ENCODE measurements around the gene GMNN.
A peak's percentile ranks its signal among the peaks of the same experiment; 100 is the strongest.
"Not testable (repeated sequence)": the region's sequence is repeated elsewhere in the genome, so short reads cannot be mapped to it uniquely, and the experiment has no call there.

The GMNN gene

DNA sequence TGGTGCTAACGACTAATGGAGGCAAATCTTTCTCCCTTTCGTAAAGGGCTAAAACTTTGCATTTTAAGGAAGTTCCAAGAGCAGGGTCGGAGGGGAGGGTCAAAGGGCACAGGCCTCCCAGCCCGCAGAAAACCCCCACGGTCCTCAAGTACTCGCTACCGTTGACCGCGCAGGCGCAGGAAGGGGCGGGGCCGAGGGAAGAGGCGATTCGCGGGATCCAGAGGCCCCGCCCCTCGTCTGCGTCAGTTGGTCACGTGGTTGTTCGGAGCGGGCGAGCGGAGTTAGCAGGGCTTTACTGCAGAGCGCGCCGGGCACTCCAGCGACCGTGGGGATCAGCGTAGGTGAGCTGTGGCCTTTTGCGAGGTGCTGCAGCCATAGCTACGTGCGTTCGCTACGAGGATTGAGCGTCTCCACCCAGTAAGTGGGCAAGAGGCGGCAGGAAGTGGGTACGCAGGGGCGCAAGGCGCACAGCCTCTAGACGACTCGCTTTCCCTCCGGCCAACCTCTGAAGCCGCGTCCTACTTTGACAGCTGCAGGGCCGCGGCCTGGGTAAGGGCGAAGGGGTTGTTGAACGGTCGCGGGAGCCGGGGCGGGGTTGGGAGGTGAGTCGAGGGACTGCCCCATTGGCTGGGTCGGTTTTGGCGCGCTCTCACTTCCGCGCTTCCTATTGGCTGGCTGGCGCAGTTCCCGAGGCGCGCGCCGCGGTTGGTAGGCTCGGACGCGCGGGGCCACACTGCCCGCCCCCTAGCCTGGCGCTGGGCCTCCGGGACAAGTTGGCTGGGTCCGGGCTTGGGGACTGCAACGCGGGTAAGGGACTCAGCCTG is at the start of gene GMNN:
Gene GMNN, plus strand, starts transcription at position 242 of the 824 bp plus-strand sequence. CDS start 2,310 bp downstream, outside the sequence.
- peak; percentile 49 to 98 (median 94) for DNase-seq

DNA sequence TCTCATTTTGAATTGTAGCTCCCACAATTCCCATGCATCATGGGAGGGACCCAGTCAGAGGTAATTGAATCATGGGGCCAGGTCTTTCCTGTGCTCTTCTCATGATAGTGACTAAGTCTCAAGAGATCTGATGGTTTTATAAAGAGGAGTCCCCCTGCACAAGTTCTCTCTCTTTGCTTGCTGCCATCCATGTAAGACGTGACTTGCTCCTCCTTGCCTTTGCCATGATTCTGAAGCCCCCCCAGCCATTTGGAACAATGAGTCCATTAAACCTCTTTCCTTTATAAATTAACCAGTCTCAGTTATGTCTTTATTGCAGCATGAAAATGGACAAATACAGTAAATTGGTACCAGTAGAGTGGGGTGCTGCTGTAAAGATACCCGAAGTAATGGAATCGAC is 44.1 kb upstream of the GMNN start:
- DNase-seq = not testable (repeated sequence)

DNA sequence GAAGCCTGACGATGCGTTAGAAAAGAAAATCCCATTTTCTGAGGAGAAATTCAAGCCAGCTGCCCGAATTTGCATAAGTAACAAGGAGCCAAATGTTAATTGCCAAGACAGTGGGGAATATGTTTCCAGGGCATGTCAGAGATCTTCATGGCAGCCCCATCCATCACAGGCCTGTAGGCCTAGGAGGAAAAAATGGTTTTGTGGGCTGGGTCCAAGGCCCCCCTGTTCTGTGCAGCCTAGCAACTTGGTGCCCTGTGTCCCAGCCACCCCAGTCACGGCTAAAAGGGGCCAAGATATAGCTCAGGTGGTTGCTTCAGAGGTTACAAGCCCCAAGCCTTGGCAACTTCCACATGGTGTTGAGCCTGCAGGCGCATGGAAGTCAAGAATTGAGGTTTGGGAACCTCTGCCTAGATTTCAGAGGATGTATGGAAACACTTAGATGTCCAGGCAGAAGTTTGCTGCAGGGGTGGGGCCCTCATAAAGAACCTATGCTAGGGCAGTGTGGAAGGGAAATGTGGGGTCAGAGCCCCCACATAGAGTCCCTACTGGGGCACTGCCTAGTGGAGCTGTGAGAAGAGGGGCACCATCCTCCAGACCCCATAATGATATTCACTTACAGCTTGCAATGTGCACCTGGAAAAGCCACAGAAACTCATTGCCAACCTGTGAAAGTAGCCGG is 43.1 kb upstream of the GMNN start:
- DNase-seq = not testable (repeated sequence)

DNA sequence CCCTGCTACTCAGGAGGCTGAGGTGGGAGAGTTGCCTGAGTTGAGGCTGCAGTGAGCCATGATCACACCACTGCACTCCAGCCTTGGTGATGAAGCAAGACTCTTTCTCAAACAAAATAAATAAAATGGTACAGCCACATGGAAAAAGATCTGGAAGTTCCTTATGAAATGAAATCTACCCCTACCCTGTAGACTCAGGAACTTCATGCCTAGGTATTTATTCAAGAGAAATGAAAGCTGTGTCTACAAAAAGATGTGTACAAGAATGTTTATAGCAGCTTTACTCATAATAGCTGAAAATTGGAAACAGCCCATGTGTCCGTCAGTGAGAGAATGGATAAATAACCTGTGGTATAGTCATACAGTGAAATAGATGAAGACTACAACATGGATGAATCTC is 40.6 kb upstream of the GMNN start:
- no peak for DNase-seq

DNA sequence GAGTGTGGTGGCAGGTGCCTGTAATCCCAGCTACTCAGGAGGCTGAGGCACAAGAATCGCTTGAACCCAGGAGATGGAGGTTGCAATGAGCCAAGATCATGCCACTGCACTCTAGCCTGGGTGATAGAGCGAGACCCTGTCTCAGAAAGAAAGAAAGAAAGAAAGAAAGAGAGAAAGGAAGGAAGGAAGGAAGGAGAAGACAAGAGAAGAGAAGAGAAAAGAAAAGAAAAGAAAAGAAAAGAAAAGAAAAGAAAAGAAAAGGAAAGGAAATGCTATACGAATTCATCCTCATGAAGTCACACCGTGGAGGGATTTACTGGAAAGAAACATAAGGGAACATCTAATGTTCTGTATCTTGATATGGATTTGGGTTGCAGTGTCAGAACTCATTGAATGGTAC is 40.0 kb upstream of the GMNN start:
- DNase-seq = not testable (repeated sequence)

DNA sequence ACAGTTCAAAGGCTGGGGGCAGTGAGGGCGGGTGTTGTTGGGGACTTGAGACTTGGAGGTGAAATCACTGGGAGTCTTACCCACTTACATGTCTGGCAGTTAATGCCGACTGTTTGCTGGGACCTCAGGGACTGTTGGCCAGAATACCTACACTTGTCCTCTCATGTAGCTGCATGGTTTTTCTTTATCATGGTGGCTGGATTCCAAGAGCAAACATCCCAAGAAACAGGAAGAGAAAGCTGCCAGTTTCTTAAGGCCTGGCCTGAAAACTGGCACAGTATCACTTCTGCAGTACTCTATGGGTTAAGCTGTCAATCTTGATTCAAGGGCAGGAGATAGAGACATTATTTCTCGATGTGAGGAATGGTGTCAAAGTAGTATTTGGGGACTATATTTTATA is 36.0 kb upstream of the GMNN start:
- DNase-seq = no peak

DNA sequence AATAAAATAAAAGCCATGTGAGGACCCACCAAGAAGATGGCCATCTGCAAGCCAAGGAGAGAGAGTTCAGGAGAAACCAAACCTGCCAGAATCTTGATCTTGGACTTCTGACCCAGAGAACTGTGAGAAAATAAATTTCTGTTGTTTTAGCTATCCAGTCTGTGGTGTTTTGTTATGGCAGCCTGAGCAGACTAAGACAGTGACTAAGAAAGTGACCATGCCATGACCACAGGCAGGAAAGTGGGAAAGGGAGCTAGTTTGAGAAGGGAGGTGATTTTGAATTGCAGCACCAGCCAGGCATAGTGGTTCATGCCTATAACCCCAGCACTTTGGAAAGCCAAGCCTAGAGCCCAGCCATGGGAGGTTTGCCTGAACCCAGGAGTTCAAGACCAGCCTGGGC is 33.9 kb upstream of the GMNN start:
- no peak for DNase-seq

DNA sequence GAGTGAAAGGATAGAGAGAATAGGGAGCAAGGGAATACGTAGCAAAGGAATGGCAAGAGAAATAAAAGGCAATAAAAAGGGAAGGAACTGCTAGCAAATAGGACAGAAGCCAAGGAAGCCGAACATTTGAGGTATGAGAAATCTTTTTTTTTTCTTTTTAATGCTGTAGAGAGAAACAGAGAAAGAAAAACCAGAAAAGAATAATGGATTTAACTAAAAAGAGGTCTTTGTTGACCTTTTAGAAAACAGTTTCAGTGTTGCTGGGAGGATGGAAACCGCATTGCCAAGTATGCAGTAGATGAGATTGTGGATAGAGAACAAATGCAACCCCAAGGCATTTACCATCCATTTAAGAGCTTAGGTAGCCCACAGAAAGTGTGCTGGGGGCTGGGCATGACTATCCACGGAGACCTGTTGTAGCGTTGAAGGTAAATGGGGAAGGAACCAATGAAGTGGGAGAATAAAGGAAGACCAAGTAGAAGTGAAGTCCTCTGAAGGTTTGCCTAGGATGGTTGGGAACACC is 32.5 kb upstream of the GMNN start:
- DNase-seq = peak in 1 of 51 donors; percentile 11

DNA sequence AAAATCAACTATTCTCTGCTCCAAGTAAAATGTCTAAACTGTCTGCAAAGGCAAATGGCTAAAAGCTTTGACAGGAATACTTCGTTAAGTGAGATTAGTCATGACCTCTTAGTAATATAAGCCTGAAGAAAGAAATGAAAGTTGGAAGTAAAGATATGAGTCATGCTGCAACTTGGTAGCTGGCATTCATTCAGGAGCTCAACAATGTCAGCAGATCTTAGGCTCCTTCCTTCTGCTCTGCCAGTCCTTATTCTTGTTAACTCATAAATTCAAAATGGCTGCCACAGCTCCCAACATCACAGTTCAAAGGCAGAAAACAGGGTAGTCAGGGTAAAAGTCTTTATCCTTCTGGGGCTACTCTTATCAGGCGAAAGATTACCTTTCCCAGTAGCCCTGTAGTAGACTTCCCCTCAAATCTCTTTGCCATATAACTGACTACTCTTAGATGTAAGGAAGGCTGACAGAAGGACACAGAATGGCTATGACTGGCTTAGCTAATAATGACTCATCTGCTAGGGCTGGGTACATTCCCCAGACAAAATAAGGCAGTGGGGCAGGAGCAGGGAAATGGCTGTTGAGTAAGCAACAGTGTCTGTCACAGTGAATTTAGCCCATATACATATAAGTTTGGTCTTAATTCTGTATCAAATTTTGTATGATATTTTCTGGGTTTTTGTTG is 31.3 kb upstream of the GMNN start:
- peak in 1 of 51 donors; percentile 4 for DNase-seq

DNA sequence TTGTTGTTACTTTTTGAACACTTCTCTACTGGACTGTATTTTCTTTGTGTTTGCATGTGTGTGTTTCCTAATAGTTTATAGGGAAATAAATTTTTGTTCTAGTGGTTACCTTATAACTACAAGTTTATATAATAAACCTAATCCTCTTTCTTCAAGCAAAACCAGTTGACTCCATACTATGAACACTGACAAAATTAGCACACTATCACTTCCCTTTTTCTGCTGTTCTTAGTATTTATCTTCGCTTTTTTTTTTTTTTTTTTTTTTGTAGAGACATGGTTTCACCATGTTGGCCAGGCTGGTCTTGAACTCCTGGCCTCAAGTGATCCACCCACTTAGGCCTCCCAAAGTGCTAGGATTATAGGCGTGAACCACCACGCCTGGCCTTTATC is 30.8 kb upstream of the GMNN start:
- DNase-seq = no peak

DNA sequence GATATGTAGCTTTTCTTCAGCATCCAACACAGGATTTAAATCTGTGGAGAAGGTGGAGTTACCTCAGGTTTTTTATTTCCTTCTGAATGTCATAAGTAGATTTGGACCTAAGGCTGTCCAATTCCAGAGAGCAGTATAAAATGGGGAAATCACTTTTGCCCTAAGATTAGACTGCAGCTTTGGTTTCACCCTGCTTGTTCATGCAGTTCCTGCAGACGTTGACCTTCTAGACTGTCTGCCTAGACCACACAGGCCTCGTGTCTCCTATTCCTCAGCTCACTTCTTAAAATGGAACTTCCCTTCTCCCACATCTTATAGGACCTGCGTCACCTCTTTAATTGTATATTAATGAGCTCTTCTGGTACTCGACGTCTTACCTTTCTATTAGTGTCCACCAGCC is 29.8 kb upstream of the GMNN start:
- peak in 6 of 51 donors; percentile 4 to 15 (median 8) for DNase-seq

DNA sequence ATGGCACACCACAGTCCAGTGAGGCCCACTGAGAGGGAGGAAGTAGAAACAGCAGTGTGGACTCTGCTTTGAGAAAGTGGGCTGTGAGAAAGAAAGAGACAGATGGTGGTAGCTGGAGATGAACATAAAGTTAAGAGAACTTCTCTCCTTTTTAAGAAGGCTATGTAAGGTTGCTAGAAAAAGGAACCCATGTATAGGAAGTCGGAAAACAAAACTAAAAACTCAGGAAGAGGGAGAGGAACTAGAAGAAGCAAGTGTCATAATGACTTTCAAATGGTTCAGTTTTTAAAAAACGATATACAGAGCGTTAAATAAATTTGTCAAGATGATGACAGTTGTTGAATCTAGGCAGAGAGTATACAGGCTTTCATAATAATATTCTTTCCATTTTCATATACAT is 25.4 kb upstream of the GMNN start:
- DNase-seq = no peak

DNA sequence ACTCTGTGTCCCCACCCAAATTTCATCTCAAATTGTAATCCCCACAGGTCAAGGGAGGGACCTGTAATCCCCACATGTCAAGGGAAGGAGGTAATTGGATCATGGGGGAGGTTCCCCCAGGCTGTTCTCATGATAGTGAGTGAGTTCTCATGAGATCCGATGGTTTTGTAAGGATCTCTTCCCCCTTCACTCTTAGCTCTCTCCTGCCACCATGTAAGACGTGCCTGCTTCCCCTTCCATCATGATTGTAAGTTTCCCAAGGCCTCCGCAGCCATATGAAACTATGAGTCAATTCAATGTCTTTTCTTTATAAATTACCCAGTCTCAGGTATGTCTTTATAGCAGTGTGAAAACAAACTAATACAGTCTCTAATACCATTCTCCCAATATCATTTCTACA is 23.9 kb upstream of the GMNN start:
- not testable (repeated sequence) for DNase-seq

DNA sequence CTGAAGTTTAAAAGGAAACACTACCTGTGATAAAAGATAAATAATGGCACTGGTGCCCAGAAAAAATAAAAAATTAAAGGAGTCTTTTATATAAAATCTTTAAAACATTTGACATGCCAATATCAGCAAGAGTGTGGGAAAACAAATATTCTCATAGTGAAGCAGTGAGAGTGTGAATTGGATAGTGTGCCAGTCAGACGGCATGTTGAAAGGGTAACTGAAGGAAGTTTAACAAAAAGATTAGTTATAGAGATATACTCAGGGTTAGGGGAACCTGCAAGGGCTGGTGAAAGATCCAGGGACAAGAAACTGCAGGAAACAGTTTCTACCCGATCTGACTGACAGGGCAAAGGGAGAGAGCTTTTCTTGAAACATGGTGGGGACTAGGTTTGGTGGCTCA is 22.2 kb upstream of the GMNN start:
- DNase-seq = no peak

DNA sequence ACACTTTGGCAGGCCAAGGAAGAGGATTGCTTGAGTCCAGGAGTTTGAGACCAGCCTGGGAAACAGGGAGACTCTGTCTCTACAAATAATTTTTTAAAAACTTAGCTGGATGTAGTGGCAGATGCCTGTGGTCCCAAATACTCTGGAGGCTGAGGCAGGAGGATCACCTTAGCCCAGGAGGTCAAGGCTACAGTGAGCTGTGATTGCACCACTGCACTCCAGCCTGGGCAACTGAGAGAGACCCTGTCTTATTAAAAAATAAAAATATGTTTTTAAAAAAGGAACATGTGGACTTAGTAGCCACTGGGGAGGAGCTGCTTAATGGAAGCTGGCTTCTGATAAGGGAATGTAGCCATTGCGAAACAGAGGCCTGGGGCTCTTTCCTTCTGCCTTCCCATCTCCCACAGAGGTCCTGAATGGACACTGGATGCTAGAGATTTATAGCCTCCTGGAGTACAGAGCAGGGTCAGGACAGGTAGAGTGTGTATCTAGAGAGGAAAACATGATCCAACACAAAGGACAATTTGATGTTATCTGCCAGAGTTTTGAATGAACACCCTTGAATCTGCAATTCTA is 21.7 kb upstream of the GMNN start:
- DNase-seq = no peak

DNA sequence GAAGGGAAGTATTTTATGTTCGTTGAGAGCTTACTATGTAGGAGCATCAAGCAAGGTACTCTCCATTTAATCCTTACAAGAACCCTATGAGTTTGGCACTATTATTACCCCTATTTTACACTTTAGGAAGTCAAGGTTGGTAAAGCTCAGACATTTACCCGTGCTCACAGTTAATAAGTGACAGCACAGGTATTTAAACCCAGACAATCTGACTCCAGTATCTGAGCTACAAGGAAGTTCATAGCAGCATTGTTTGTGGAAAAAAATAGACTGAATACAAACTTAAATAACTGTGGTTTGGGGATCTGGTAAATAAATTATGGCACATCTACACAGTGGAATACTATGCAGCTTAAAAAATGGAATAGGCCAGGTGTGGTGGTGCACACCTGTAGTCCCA is 21.2 kb upstream of the GMNN start:
- DNase-seq = no peak

DNA sequence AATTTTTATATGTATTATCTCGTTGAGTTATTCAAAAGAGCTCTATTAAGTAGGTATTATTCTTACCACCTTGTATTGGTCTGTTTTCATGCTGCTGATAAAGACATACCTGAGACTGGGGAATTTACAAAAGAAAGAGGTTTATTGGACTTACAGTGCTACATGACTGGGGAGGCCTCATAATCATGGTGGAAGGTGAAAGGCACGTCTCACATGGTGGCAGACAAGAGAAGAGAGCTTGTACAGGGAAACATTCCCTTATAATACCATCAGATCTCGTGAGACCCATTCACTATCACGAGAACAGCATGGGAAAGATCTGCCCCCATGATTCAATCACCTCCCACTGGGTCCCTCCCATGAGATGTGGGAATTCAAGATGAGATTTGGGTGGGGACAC is 20.4 kb upstream of the GMNN start:
- not testable (repeated sequence) for DNase-seq

DNA sequence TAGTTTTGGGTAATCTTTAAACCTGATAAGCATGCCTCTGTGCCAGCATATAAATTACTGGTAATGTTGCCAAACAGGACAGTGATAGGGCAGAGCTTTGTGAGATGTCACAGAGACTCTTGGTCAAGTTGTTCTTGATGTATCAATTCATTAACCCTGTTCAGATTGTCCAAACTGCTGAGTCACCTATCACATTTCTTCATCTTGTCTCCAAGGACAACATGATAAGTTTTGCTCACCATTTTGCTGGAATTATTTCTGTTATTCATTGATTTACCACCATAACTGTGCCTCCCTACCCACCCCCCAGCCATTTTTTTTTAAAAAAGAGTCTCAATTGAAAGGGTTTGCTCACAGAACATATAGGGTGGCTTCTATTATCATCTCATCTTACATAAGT is 19.5 kb upstream of the GMNN start:
- DNase-seq = no peak

DNA sequence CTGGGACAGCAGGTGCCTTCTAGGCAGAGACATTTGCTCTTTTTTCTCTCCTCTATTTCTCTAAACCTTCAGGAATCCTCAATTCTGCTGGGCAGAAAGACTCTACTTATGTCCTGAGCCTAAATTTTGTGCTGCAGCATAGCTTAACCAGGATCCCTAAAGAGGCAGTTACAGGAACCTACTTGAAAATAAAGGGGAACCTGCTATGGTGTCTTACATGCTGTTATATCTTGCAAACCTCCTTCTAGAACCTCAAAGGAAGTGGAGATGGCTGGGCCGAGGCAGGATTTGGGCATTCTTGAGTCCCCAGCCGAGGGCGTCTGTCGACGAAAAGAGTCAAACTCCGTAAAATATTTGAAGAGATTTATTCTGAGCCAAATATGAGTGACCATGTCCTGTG is 17.1 kb upstream of the GMNN start:
- DNase-seq = no peak

DNA sequence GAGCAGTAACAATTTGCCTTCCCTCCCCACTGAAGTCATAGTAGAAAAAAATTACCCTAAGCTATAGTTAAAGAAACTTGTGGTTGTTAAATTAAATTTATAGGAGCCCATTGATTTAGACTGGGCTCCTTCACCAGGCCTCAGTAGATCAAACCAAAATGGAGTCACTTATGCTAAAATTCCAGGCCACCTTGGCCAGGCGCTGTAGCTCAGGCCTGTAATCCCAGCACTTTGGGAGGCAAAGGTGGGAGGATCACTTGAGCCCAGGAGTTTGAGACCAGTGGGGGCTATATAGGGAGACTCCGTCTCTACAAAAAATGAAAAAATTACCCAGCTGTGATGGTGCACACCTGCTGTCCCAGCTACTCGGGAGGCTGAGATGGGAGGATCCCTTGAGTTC is 15.0 kb upstream of the GMNN start:
- no peak for DNase-seq

DNA sequence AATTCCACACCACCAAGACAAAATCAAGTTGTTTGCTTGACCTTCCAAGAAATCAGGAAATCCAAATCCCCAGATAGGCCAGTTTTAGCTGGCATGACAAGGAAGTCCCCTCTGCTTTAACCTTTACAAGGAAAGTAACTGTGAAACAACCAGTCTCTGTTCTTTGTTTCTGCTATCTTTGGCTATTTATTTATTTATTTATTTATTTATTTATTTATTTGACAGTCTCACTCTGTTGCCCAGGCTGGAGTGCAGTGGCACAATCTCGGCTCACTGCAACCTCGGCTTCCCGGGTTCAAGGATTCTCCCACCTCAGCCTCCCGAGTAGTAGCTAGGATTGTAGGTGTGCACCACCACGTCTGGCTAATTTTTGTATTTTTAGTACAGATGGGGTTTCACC is 14.5 kb upstream of the GMNN start:
- DNase-seq = no peak
